OCI-LY3 (cell line): ENCODE results near the gene GREM1.

Experiments used
- CTCF ChIP-seq: fragments of 200-600, 300-600 bp; sonication (generic); IDR thresholded peaks from 2 replicates; pipeline ENCODE4 v1.5.1; 2014; ENCODE audit warnings: antibody characterized with exemption, low read length, low read depth
- EZH2phosphoT487 ChIP-seq: fragments of 200-600 bp; shearing (Covaris generic); IDR thresholded peaks from 2 replicates; pipeline ENCODE4 v1.6.1; 2018; ENCODE audit warnings: antibody characterized with exemption, mixed run types, low read depth

- no peak for TF ChIP-seq CTCF
- TF ChIP-seq EZH2phosphoT487, result no peak
Measured at GRCh38 chr15:32682569-32682968, 35.2 kb upstream of the GREM1 start.
